Breast epithelium (tissue), 4 donors: ENCODE data around the gene CNTN6. TPM values are rescaled to one million over a fixed set of nuclear protein-coding genes. Genes with fewer than 3 reads are reported as not detected.
"Not testable (repeated sequence)": the region's sequence is repeated elsewhere in the genome, so short reads cannot be mapped to it uniquely, and the experiment has no call there.

Experiments
- DNase-seq, 2 donors: peaks; one replicate each; pipeline ENCODE4 v3.0.0-alpha.2; 2019; ENCODE audit warnings: low spot score in 2 of 2
- H3K27ac ChIP-seq, 2 donors: fragments of 200-600 bp; sonication (generic) in 1 of 2; one replicate each; pipeline ENCODE4 v1.5.1; 2016 to 2019; ENCODE audit warnings: mild to moderate bottlenecking in 1 of 2
- H3K27me3 ChIP-seq, 2 donors: fragments of 200-600 bp; sonication (generic) in 1 of 2; one replicate each; pipeline versions ENCODE4 v1.5.1 to v1.6.0; 2017 to 2019; ENCODE audit warnings: control low read depth in 1 of 2, mild to moderate bottlenecking in 1 of 2
- H3K36me3 ChIP-seq: fragments of 200-600 bp; one replicate; pipeline ENCODE4 v1.5.1; 2019
- H3K4me1 ChIP-seq, 2 donors: fragments of 200-600 bp; sonication (generic); one replicate each; pipeline ENCODE4 v1.5.1; 2016 to 2019; ENCODE audit warnings: control low read depth in 1 of 2
- H3K4me3 ChIP-seq, 3 donors: fragments of 200-600 bp; sonication (generic); 1 replicate in 2 of 3; 2 replicates in 1 of 3; pipeline ENCODE4 v1.5.1; 2016 to 2019; ENCODE audit warnings: mild to moderate bottlenecking in 3 of 3, moderate library complexity in 2 of 3
- H3K9me3 ChIP-seq, 2 donors: fragments of 200-600 bp; sonication (generic) in 1 of 2; one replicate each; pipeline ENCODE4 v1.5.1; 2016 to 2019; ENCODE audit warnings: control low read depth in 1 of 2
- POLR2A ChIP-seq: fragments of 450-650 bp; IDR thresholded peaks from one replicate; pipeline ENCODE4 v1.6.1; 2016; ENCODE audit warnings: antibody characterized with exemption, mild to moderate bottlenecking, moderate library complexity
- POLR2AphosphoS5 ChIP-seq, 3 donors: sonication (generic); formaldehyde crosslinking; IDR thresholded peaks; one replicate each; pipeline ENCODE4 v1.6.1; 2017; ENCODE audit warnings: antibody characterized with exemption in 3 of 3
- intact Hi-C: fragments of 100-400 bp; cut with DNase I; formaldehyde crosslinking; loops from one replicate; pipeline ENCODE4 v1.15.1; 2023; ENCODE audit warnings: low total_unique reads
- total RNA-seq, 3 donors: library from RNA; depleted of rRNA; stranded (reverse); fragments of >200 nt; gene quantifications; one replicate each; pipeline ENCODE4 v1.1.0, GENCODE V29; 2016
- TF ChIP-seq, protein P1 (sequence below), 3 donors: fragments of 450-650 bp; IDR thresholded peaks; one replicate each; pipeline ENCODE4 v1.5.1; 2016 to 2017; ENCODE audit warnings: antibody characterized with exemption in 3 of 3, mild to moderate bottlenecking in 3 of 3, moderate library complexity in 3 of 3

CNTN6 gene
- total RNA-seq, 3 donors from 2014 or later = under 0.01 to 0.15 TPM; not detected in 1

DNA sequence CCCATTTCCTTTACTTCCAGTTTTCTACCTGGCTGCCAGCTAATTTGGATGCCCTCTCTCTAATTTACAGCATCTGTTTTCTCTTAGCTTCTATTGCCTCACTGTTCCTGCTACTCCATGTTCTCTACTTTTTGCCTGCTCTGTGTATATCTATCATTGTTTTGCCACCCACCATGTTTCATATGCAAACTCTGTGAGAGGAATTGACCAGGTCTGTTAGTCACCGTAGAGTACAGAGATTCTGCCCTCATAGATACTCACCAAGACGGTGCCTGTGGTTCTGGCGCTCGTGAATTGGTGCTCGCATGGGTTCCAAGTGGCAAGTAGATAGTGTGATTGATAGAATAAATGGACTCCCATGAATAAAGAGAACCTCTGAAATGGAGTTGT is 288.8 kb downstream of the CNTN6 start:
- H3K27ac ChIP-seq = no peak overlapping the region
- no peaks in the 10 kb centered on the region for H3K9me3 ChIP-seq
- DNase-seq = no peak
- intact Hi-C loops = no loop called here
- H3K36me3 ChIP-seq = no peaks in the 10 kb centered on the region
- no peak for TF ChIP-seq POLR2AphosphoS5 (IDR thresholded peaks at IDR 0.05)
- TF ChIP-seq, protein P1, sequence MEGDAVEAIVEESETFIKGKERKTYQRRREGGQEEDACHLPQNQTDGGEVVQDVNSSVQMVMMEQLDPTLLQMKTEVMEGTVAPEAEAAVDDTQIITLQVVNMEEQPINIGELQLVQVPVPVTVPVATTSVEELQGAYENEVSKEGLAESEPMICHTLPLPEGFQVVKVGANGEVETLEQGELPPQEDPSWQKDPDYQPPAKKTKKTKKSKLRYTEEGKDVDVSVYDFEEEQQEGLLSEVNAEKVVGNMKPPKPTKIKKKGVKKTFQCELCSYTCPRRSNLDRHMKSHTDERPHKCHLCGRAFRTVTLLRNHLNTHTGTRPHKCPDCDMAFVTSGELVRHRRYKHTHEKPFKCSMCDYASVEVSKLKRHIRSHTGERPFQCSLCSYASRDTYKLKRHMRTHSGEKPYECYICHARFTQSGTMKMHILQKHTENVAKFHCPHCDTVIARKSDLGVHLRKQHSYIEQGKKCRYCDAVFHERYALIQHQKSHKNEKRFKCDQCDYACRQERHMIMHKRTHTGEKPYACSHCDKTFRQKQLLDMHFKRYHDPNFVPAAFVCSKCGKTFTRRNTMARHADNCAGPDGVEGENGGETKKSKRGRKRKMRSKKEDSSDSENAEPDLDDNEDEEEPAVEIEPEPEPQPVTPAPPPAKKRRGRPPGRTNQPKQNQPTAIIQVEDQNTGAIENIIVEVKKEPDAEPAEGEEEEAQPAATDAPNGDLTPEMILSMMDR (IDR thresholded peaks at IDR 0.05) = no peak
- no peak for TF ChIP-seq POLR2A
- no peaks in the 10 kb centered on the region for H3K4me1 ChIP-seq
- H3K27me3 ChIP-seq = no peaks in the 10 kb centered on the region
- H3K4me3 ChIP-seq = no peak overlapping the region

DNA sequence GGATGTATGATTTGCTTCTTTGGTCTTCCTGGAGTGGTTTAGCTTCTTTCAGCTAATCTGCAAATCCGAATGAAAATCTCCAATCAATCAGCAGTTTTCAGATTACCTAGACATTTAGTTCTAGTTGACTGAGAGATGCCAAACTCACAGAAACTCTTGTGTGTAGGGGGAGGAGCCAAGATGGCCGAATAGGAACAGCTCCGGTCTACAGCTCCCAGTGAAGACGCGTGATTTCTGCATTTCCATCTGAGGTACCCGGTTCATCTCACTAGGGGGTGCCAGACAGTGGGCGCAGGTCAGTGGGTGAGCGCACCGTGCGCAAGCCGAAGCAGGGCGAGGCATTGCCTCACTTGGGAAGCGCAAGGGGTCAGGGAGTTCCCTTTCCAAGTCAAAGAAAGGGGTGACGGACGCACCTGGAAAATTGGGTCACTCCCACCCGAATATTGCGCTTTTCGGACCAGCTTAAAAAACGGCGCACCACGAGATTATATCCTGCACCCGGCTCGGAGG is 294.6 kb downstream of the CNTN6 start:
- H3K36me3 ChIP-seq, H3K27ac ChIP-seq, H3K4me3 ChIP-seq, H3K27me3 ChIP-seq, H3K4me1 ChIP-seq, H3K9me3 ChIP-seq, DNase-seq, intact Hi-C loops: not testable (repeated sequence)

DNA sequence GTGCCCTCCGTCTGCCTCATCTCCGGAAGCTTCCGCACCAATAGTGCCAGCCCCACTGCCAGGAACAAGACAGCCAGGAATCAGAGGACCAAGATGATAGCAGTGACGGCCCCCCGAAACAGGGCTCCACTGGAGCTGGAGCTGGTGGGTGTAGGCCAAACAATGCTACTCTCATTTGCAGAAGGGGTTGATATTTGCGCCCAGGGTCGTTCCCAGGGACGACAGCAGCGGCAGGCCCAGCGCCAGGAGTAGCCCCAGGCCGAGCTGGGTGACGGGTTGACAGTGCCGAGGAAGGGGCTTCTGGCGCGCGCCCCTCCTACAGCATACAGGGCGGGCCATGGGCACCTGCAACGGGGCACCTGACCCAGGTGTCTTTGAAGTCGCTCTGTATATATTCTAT is 301.4 kb downstream of the CNTN6 start:
- H3K27me3 ChIP-seq = no peaks in the 10 kb centered on the region
- H3K4me3 ChIP-seq = no peak overlapping the region
- no peaks in the 10 kb centered on the region for H3K9me3 ChIP-seq
- intact Hi-C loops = no loop called here
- H3K4me1 ChIP-seq = no peaks in the 10 kb centered on the region
- H3K36me3 ChIP-seq = no peaks in the 10 kb centered on the region
- H3K27ac ChIP-seq = no peak overlapping the region
- TF ChIP-seq POLR2A = no peak
- TF ChIP-seq POLR2AphosphoS5 (IDR thresholded peaks at IDR 0.05) = no peak
- TF ChIP-seq, protein P1 (IDR thresholded peaks at IDR 0.05) = no peak
- DNase-seq = no peak

DNA sequence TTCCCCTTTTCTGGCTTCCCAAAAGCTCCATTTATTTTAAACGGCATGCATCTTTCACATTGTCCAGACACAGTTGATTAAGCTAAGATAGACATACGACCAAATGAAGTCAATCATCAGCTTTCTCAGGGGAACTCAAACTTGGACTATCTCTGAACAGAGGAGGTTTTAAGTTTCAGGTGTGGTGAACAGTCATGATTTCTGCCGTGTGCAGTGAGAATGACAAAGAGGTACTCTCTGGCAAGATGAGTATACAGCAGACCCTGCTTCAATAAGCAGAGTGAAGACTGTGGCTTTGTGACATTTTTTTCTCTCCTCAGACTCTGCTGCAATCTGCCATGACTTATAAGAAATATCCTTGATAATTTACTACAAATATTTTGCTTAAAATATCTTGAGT is 307.7 kb downstream of the CNTN6 start:
- intact Hi-C loops = no loop called here
- H3K27ac ChIP-seq = no peak overlapping the region
- H3K4me1 ChIP-seq = no peaks in the 10 kb centered on the region
- H3K4me3 ChIP-seq = no peak overlapping the region
- H3K9me3 ChIP-seq = no peaks in the 10 kb centered on the region
- TF ChIP-seq POLR2AphosphoS5 (IDR thresholded peaks at IDR 0.05) (no peak), POLR2A (no peak)
- TF ChIP-seq, protein P1 (IDR thresholded peaks at IDR 0.05) = no peak
- no peaks in the 10 kb centered on the region for H3K36me3 ChIP-seq
- no peaks in the 10 kb centered on the region for H3K27me3 ChIP-seq
- DNase-seq = no peak

DNA sequence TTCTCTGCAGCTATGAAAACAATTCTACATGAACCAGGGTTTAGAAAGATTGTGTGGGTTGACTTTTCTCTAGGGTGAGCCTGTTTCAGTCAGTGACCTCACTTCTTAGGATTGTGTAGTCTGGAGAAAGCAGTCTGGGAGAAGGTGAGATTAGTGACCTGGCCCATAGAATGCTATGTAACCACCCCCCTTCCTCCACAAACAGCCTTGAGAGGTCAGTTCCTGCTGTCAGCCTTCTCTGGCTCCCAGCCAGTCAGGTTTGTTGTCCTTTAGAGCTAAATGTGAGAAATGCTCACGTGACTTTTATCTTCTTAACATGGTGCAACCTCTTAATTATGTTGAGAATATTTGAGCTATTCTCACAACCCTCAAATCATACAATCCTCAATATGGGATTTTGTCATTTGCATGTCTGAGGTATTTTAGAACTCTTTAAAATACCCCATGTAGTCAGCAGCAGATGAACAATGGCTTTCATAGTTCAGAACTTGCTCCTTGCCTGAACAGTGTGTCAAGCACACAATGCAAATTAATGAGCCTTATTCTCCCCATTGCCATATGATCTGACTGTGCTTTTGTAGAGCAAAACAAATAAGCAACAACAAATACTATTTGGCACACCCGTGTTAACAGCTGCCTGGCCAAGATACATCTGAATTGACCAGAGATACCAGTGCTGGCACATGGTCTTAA is 311.6 kb downstream of the CNTN6 start:
- no peaks in the 10 kb centered on the region for H3K36me3 ChIP-seq
- no peaks in the 10 kb centered on the region for H3K27me3 ChIP-seq
- H3K27ac ChIP-seq = no peak overlapping the region
- H3K4me3 ChIP-seq = no peak overlapping the region
- H3K9me3 ChIP-seq = no peaks in the 10 kb centered on the region
- H3K4me1 ChIP-seq = no peaks in the 10 kb centered on the region
- DNase-seq = peak in 1 of 2 donors; percentile 19
- TF ChIP-seq POLR2AphosphoS5 (IDR thresholded peaks at IDR 0.05) (no peak), POLR2A (no peak)
- TF ChIP-seq, protein P1 (IDR thresholded peaks at IDR 0.05) = no peak
- intact Hi-C loops = no loop called here
